ENCODE results near the gene FBXL7. TPM values are rescaled to one million over a fixed set of nuclear protein-coding genes. Genes with fewer than 3 reads are reported as not detected.

The FBXL7 gene
- total and polyA plus RNA-seq, 9 of the 15 experiments (the other 6 are each of a cell fraction or from before 2014, with no cell fraction given), result 0.04 to 0.08 TPM; not detected in 7

DNA sequence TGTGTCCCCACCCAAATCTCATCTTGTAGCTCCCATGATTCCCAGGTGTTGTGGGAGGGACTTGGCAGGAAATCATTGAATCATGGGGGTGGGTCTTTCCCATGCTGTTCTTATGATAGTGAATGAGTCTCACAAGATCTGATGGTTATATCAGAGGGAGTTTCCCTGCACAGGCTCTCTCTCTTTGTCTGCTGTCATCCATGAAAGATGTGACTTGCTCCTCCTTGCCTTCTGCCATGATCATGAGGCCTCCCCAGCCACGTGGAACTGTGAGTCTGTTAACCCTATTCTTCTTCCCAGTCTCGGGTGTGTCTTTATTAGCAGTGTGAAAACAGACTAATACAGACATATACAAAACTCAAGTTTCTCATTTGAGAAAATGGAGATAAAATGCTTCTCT lies 139.3 kb downstream of the FBXL7 start:
- no peaks in the 10 kb centered on the region; the same call in 1 of the 2 replicates for H3K9me3 ChIP-seq (replicated peaks; ENCODE audit: control insufficient read depth, insufficient read depth, low read depth, low read length)
- H3K4me1 ChIP-seq (replicated peaks in 1 of 2; ENCODE audit: control insufficient read depth in 2 of 2, insufficient read depth in 2 of 2, low read length in 2 of 2), result no peaks in the 10 kb centered on the region
- no peaks in the 10 kb centered on the region for H4K20me1 ChIP-seq (replicated peaks; ENCODE audit: control insufficient read depth, insufficient read depth, low read length)
- in situ Hi-C loops (cut with MboI), result no loop called here
- 0% methylated on average over 2 of the region's 2 CpGs for WGBS (ENCODE audit: insufficient coverage, low coverage, missing lambda C conversion rate)
- CTCF ChIA-PET (ENCODE audit: low intra/inter-chr PET ratio), result no interaction called here
- H3K4me2 ChIP-seq (ENCODE audit: insufficient read depth, low read length), result no peak overlapping the region
- no peaks in the 10 kb centered on the region for H3K79me2 ChIP-seq (ENCODE audit: control insufficient read depth, insufficient read depth, low read length)
- H3K27ac ChIP-seq (ENCODE audit: extremely low read depth, low read depth, low read length), result no peak overlapping the region
- no peaks in the 10 kb centered on the region for H3K36me3 ChIP-seq (ENCODE audit: control insufficient read depth, insufficient read depth, low read length)
- FAIRE-seq (no peak), ATAC-seq (no peak), DNase-seq (ENCODE audit: extremely low read depth in 1 of 4, low spot score in 3 of 4) (no peak)
- no peak overlapping the region for H2AFZ ChIP-seq (ENCODE audit: low read depth, low read length)
- no peak overlapping the region for H3K4me3 ChIP-seq
- H3K27me3 ChIP-seq (ENCODE audit: control insufficient read depth in 2 of 2, insufficient read depth in 2 of 2, low read length in 2 of 2), result no peaks in the 10 kb centered on the region
- POLR2A ChIA-PET, result interaction anchor here (0.6 kb wide), 1 partner anchor 353 kb away, joined by 3 read pairs; no protein-coding TSS in a partner anchor
- intact Hi-C loops (cut with micrococcal nuclease), result no loop called here
- H3K9ac ChIP-seq (ENCODE audit: insufficient read depth in 1 of 2, low read depth in 2 of 2, low read length in 2 of 2), result no peak overlapping the region
- BruUV-seq (replicated peaks), result no TSS peak
- H3K9me1 ChIP-seq (ENCODE audit: control insufficient read depth, insufficient read depth, low read length), result no peaks in the 10 kb centered on the region
- no peak for TF ChIP-seq SAFB (IDR thresholded peaks at IDR 0.05; ENCODE audit: borderline replicate concordance, low read depth, low read length)
- TF ChIP-seq ZKSCAN1 (IDR thresholded peaks at IDR 0.05; ENCODE audit: low read depth, low read length), result no peak
- no peak for TF ChIP-seq MAFG (tag; conservative IDR thresholded peaks at IDR 0.05)
- TF ChIP-seq POLR2AphosphoS5 (IDR thresholded peaks at IDR 0.05; ENCODE audit: control insufficient read depth, insufficient read depth, low read depth, low read length), result no peak
- no peak for TF ChIP-seq NCOA1 (IDR thresholded peaks at IDR 0.05; ENCODE audit: low read depth)
- TF ChIP-seq COPS2 (conservative IDR thresholded peaks at IDR 0.05), result no peak
- TF ChIP-seq, protein P1, sequence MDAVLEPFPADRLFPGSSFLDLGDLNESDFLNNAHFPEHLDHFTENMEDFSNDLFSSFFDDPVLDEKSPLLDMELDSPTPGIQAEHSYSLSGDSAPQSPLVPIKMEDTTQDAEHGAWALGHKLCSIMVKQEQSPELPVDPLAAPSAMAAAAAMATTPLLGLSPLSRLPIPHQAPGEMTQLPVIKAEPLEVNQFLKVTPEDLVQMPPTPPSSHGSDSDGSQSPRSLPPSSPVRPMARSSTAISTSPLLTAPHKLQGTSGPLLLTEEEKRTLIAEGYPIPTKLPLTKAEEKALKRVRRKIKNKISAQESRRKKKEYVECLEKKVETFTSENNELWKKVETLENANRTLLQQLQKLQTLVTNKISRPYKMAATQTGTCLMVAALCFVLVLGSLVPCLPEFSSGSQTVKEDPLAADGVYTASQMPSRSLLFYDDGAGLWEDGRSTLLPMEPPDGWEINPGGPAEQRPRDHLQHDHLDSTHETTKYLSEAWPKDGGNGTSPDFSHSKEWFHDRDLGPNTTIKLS (IDR thresholded peaks at IDR 0.05; ENCODE audit: borderline replicate concordance, low read depth), result no peak
- TF ChIP-seq MYBL2 (IDR thresholded peaks at IDR 0.05; ENCODE audit: low read depth), result no peak
- no peak for TF ChIP-seq MYBL2 (CRISPR knock-in tag; IDR thresholded peaks at IDR 0.05; ENCODE audit: borderline replicate concordance)
- TF ChIP-seq IFI16 (CRISPR knock-in tag; IDR thresholded peaks at IDR 0.05), result no peak
- no peak for TF ChIP-seq PCBP2 (IDR thresholded peaks at IDR 0.05; ENCODE audit: low read depth, low read length, poor library complexity, severe bottlenecking)
- no peak for TF ChIP-seq MTA3 (IDR thresholded peaks at IDR 0.05; ENCODE audit: borderline replicate concordance)
- no peak for TF ChIP-seq ETV1 (tag; conservative IDR thresholded peaks at IDR 0.05; ENCODE audit: low read depth)
- TF ChIP-seq NUFIP1 (IDR thresholded peaks at IDR 0.05; ENCODE audit: partially characterized antibody), result no peak
- no peak for TF ChIP-seq ZBTB8A (IDR thresholded peaks at IDR 0.05; ENCODE audit: partially characterized antibody)
- no peak for TF ChIP-seq SUPT5H (IDR thresholded peaks at IDR 0.05)
- no peak for TF ChIP-seq GABPB2 (CRISPR knock-in tag; conservative IDR thresholded peaks at IDR 0.05)
- TF ChIP-seq MAZ (CRISPR knock-in tag; conservative IDR thresholded peaks at IDR 0.05 in 1 of 2, IDR thresholded peaks at IDR 0.05 in 1 of 2), result no peak
- TF ChIP-seq SAP30 (IDR thresholded peaks at IDR 0.05; ENCODE audit: borderline replicate concordance, insufficient read depth, low read depth, low read length, poor library complexity, severe bottlenecking), result no peak
- TF ChIP-seq ELF1 (tag; IDR thresholded peaks at IDR 0.05), result no peak
- TF ChIP-seq SMARCA5 (IDR thresholded peaks at IDR 0.05), result no peak

All from K562 (cell line).